Inferior parietal cortex (tissue), 1 donor: ENCODE measurements around the gene UBXN4.
A peak's percentile ranks its signal among the peaks of the same experiment; 100 is the strongest.
"Not testable (repeated sequence)": the region's sequence is repeated elsewhere in the genome, so short reads cannot be mapped to it uniquely, and the experiment has no call there.

Experiments
- DNase-seq: peaks from one replicate; pipeline ENCODE4 v3.0.0-alpha.2; 2016; ENCODE audit errors: extremely low spot score

Gene UBXN4

DNA sequence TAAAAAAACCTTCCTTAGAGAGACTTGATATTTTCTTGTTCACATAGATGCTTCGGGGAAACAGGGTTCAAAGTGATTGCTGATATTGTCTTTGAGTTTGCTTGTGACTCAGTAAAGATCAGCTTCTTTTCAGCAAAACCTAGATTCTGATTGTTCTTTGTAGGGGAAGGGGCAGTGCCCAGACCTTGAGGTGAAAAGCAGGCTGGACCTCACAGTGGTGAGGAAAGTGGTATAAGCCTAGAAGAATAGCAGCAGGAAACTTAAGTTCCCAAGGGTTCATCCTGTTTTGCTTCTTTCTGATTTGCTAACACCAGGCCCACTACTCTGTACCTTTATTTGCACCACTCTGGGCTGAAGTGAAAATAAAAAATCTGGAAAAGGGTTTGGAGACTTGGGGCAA is 20.9 kb downstream of the UBXN4 start:
- DNase-seq = no peak

DNA sequence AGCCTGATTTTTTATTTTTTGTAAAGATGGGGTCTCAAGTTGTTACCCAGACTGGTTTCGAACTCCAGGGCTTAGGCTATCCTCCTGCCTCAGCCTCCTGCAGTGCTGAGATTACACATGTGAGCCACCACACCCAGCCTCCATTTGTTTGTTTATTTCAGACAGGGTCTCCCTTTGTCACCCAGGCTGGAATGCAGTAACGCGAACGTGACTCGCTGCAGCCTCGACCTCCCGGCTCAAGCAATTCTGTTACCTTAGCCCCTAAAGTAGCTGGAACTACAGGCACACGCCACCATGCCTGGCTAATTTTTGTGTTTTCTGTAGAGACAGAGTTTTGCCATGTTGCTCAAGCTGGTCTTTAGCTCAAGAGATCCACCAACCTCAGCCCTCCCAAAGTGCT is 27.2 kb downstream of the UBXN4 start:
- DNase-seq = no peak

DNA sequence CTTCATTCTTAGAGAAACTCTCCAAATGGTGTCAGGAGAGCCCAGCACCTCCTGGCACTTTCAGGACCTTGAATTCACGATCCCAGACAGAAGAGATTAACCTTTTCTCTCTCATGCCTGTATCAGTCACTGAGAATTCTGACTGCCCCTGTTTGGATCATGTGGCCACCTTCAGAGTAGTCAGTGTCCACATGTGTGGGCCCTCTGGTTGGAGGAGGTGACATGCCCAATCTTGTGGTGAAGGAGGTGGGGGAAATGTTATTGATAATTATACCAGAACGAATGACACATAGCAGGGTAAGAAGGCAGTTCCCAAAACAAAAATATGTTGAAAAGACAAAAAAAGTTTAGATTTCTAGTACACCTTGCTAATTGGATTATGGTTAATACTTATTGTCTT is 31.7 kb downstream of the UBXN4 start:
- DNase-seq = no peak

DNA sequence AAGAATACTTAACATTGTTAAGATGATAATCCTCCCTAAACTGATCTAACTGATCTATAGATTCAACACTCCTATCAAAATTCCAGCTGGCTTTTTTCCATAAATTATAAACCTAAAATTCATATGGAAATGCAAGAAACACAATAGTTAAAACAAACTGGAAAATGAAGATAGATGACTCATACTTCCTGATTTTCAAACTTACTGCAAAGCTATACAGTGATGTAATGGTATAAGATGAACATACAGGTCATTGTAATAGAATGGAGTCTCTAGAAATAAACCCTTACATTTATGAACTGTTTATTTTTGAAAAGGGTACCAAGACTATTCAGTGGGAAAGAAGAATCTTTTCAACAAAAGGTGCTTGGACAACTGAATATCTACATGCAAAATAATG is 32.3 kb downstream of the UBXN4 start:
- DNase-seq = no peak

DNA sequence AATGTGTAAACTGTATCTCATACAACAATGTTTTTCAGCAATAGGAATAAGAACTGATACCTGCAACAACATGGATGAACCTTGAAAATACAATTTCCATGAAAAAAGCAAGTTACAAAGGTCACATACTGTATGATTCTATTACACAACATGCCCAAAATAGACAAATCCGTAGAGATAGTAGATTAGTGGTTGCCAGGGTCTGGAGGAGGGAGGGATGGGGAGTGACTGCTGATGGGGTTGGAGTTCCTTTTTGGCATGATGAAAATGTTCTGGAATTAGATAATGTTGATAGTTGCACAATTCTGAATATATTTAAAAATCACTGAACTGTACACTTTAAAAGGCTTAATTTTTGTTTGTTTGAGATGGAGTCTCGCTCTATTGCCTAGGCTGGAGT is 33.8 kb downstream of the UBXN4 start:
- no peak for DNase-seq

DNA sequence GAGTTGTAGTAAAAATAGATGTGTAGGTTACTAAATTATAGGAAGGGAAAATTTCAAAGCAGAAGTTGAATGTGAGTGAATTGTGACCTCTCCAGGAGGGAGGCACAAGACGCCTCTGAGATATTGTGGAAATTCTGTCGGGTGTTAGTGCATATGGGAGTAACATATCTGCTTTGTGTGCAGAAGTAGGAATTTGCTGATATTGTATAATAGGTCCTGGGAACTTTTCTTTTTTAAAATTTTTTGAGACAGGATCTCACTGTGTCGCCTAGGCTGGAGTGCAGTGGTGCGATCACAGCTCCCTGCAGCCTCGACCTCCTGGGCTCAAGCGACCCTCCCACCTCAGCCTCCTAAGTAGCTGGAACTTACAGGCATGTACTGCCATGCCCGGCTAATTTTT is 34.7 kb downstream of the UBXN4 start:
- DNase-seq = no peak

DNA sequence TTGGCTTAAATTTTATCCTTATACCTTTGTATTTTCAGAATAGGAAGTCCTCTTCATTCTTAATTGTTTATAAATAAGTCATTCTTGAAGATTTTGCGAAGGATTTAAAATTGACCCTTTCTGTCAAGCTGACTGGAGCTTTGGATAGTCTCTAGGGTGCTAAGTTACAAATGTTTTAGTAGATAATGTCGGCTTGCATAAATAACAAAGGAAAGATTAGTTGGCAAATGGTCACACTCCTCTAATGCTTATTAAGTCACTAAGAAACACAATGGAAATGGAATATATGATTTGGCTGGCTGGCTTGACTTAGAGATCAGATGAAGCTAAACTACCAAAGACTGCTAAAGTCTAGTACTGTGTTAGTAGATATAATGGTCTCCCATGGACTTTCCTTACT is 40.6 kb downstream of the UBXN4 start:
- no peak for DNase-seq

DNA sequence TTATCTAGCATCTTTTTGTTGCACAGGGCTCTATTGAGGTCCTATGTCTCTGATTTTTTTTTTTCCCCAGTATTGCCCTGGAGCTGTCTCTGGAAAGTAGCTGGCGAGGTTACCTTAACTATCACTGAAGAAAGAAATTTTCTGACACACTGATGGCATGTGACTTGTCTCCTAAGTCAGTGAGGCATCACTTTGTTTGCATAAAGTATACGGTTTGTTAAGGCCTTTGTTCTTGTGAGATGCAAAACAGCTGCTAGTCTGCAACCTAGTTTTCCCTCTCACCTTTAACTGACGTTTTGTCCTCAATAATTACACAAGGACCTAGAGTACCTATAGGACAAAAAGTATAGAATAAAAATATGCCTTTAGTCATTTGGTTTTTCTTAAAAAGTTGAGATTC is 41.8 kb downstream of the UBXN4 start:
- no peak for DNase-seq

DNA sequence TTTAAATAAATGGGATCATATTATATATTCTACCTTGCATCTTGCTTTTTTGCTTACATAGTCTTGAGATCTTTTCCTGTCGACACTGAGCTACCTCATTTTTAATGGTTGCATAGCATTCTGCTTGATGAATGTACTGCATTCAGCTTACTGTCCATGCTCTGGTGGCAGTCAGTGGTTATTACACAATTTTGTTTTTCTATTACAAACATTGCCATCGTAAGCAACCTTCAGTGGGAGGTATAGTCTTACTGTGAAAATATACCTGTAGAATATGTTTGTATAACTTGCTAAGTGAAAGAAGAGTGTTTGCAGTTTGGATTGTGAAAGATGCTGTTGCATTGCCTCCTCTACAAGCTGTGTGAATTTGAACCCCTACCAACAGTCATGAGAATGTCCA is 43.4 kb downstream of the UBXN4 start:
- DNase-seq = no peak

DNA sequence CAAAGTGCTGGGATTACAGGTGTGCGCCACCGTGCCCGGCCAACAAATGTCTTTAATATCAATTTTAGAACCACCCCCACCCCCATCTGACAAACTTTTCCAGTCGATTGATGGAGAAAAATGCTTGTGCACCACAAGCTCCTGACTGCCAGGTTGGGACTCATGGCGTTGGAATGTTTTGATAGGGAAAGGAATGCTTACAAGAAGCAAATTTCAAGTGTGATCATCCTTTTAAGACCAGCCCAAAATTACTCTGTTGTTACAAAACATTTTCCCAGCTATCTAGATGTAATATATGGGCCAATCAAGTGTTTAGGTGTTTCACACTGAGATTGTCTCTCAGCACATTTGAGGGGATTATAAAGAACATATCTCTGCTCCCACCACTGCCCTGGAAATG is 45.2 kb downstream of the UBXN4 start:
- no peak for DNase-seq

DNA sequence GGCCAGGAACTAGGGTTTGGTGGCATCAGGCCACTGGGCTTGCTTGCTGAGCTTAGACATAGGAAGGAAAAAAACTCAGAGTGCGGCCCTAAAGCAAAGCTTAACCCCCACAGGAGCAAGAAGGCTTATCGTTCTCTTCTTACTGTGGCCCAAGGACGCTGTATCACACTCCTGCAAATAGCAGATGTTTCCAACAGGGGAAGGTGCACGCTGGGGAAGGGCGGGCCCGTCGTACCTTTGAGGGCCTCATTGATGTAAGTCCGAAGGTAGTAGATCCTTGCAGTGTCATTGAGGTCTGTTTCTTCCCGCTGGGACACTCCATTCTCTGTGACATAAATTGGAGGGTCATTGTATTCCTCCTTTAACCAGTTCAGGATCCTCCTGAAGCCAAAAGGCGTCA is 48.8 kb downstream of the UBXN4 start:
- no peak for DNase-seq

DNA sequence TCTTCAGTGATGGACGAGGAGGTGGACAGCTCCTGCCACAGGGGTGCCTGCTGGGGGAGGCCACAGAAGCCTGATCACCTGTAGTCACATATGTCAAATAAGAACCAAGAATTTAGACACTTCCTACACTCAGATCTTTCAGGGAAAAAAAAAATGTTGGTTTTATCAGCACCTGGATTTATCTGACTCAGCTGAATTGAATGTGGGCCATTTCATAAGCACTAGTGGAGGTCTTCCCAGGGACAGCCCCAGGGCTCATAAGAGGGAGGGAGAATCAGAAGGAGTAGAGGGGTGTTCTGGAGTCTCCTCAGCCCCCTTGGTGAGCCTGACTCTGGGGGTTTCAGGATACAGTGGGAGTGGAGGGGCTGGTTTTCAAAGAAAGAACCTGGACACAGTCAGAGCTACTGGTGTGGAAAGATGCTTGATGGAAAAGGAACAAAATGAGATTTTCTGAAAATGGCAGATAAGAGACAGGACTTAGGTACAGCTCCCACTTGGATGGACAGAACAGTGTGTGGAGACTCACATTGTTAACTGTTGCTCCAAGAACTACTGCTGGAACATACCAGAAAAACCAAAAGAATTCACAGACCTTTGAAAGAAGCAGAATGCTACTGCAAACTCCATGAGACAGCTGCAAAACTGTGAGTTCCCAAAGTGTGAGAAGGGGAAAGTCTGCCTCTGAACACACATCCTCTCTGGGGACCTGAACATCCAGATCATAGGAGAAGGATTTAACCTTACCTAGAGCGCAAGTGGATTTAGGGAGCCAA is 49.9 kb downstream of the UBXN4 start:
- DNase-seq = no peak

DNA sequence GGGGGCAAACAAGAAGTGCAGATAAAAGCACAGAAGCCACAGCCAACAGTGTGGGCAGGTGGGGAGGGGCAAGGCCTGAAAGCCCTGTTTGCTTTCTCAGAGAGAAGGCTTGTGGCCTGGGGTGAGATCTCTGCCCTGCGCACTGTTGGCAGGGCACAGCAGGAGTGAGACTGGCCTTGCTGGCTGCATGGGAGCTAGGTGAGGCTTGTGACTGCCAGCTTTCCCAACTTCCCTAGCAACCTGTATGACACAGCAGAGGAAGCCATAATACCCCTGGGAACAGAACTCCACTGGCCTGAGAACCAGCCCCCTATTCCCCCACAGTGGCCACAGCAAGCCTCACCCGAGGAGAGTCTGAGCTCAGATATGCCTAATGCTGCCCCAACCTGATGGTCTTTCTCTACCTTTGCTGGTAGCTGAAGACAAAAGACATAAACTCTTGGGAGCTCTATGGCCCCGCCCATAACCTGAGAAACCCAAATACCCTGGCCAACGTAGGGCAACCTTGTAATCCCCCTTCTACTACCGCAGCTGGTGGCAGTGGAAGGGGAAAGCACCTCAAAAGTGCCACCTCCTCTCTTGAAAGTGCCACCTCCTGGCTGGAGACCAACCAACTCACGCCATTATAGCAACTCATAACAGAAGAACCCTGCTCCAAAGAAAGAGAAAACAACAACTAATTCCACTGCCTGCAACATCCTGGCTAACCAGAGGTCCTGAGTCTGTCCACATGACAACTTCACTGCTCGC is 50.9 kb downstream of the UBXN4 start:
- DNase-seq = no peak

DNA sequence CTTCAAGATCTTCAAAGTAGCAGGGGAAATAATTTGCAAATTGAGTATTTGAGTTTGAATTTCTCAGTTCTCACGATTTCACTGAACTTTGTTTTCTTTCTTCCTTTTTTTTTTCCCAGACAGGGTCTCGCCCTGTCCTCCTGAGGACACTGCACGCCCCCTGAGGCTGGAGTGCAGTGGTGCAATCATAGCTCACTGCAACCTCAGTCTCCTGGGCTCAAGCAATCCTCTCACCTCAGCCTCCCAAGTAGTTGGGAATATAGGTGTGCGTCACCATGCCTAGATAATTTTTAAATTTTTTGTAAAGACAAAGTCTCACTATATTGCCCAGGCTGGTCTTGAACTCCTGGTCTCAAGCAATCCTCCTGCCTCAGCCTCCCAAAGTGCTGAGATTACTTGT is 54.0 kb downstream of the UBXN4 start:
- not testable (repeated sequence) for DNase-seq

DNA sequence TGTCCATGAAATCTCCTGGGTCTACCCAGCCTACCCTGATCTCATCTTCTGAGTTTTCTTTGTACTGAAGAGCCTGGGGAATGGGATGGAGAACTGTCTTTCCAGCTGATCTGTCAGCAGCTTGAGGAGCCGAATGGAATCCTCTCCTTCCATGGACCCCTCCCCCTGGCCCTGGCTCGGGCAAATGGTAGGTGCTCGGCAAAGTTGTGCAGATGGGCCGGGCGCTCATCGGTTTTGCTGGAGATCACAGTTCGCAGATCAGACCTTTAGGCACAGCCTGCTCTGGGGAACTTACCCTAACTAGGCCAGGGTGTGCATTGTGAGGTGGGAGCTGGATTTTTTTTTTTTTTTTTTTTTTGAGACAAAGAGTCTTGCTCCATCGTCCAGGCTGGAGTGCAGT is 55.0 kb downstream of the UBXN4 start:
- DNase-seq = no peak

DNA sequence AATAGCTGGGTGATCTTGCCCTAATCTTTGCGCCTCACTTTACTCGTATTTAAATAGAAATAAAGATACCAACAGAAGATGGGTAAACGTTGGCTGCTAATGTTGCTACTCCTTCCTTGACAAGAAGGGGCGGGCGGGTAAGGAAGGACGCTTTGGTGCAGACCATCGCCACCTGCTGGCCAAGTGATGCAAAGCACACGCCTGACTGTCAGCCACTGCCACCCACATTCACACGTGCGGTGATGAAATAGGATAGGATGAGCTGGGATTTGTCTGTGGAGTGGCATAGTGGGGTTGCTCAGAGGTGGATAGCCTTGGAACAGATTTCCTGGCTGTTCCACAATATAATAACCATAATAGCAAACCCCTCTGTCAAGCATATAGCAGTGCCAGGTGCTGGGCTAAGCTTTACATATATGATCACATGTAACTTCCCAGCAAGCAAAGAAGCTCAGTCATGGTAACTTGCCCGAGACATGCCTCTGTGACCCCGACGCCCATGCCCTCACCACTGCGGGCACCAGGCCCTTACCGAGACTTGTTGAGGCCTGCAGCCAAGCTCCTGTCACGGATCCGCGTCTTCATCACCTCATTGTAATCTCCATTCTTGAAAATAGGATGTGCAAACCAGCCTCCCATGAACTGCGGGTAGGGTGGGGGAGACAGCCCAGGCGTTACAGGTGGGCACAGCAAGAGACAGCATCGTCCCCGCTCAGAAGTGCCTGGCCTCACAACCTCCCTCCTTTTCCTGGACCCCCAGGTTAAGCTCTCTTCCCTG is 56.0 kb downstream of the UBXN4 start:
- peak; percentile 61 for DNase-seq

DNA sequence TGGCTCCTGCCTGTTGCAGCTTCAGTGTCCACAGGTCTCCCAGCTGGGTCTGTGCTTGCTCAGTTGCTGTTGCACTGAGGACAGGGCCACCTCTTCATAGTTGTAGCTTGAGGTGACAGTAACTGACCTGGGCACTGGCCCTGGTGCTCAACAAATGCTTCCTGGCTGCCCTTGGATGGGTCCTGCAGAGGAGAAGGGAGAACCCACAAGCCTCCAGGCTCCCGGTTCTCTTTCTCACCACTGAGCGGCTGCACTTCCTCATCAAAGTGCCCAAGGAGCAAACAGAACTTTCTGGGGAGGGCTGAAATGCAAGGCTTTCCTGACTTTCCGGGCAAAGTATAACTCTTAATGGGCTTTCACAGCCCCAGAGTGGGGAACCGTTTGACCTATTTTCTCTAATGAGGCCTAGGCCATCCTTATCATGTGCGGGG is 56.6 kb downstream of the UBXN4 start:
- DNase-seq = no peak

DNA sequence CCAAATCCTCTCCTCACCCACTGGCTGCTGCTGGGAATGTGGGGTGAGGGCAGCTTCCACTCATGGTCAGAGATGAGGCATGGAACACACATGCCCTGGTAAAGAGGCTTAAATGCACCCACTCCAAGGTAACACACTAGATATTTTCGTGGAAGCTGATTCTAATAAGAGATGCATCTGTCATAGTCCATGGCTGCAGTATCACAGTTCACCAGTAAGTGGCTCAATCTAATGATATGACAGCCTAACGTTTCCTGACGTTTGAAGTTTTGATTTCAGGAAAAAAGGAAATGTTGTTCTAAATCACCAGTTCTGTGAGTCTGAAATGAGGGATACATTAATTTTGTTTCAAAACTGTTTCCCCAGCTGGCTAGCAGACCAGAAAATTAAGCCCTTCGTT is 57.1 kb downstream of the UBXN4 start:
- no peak for DNase-seq

DNA sequence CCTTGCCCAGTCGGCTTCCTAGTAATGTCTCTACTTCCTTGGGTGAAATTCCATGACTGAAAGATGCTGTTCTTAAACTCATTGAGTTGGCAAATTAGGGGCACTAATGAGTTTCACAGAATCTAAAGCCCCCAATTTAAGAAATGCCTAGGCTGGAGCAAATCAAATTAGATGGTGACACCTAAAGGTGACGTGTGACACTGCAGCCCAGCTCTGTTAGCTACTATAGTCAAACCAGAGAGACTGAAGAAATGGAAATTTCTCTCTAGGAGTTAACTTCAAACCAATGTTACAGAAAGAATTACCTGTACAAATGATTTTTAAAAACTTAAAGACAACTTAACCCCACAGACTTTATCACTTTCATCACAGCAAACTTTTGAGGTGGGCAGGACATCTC is 58.1 kb downstream of the UBXN4 start:
- DNase-seq = no peak

DNA sequence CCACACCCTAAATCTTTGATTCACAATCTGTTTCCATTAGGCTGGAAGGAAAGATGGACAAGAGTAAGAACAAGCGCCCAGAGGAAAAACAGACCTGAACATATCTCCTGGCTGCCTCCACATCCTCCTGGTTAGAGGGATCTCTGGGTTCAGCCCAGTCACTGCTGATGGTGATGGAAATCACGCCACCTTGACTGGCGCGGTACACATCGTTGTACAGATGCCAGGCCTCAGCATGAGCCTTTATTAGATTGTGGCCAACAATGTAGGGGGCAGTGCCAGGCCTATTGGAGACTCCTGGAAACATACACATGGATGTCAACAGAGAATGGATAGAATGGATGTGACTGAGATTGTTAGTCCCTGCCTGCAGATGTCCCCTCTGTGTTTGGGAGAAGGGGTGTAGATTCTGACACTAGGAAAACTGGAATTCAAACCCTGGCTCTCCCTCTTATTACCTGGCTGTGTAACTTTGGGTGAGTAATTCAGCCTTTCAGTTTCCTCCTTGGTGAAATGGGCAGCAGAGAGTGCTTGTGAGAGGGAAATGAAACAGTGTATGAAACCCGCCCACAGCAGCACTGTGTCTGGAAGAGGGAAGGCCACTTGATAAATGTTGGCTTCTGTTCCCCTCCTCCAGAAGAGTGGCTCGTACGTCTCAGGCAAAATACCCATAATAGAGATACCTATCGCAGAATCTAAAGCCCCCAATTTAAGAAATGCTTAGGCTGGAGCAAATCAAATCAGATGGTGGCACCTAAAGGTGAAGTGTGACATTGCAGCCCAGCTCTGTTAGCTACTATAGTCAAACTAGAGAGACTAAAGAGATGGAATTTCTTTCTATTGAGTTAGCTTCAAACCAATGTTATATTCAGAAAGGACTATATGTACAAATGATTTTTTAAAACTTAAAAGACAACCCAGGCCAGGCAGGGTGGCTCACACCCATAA is 59.1 kb downstream of the UBXN4 start:
- DNase-seq = no peak

DNA sequence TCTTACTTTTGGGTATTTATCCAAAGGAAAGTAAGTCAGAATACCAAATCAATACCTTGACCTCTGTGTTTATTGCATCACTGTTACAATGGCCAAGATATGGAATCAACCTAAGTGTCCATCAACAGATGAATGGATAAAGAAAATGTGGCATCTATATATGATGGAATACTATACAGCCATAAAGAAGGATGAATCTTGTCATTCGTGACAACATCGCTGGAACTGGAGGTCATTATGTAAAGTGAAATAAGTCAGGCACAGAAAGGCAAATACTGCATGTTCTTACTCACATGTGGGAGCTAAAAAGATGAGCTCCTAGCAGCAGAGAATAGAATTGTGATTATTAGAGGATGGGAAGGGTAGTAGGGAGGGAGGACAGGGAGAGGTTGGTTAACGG is 60.7 kb downstream of the UBXN4 start:
- DNase-seq = no peak

DNA sequence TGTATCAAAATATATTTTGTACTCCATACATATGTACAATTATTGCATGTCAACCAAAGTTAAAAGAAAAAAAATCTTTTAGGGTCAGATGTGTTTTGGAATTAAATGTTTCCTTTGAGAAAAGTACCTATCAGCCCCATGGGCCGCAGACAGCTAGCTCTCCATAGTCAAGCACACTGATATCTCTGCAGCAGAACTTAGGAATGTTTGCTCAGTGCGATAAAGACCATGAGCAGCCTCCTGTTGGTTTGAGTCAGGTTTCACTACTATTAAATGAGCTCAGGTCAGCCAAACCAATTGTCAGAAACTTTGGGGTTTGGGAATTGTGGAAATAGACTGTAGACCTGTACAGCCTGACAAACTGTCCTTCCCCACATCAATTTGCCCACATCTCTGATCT is 61.6 kb downstream of the UBXN4 start:
- DNase-seq = no peak
